Tibial nerve (tissue), 4 donors: ENCODE data around the gene FAM193A. TPM values are rescaled to one million over a fixed set of nuclear protein-coding genes. Genes with fewer than 3 reads are reported as not detected.

ENCODE experiments used
- DNase-seq, 2 donors: peaks; one replicate each; pipeline ENCODE4 v3.0.0-alpha.2; 2019; ENCODE audit warnings: low spot score in 2 of 2
- H3K27ac ChIP-seq, 4 donors: fragments of 200-600 bp; sonication (generic) in 3 of 4; one replicate each; pipeline ENCODE4 v1.5.1; 2017 to 2019; ENCODE audit warnings: mild to moderate bottlenecking in 1 of 4
- H3K27me3 ChIP-seq, 2 donors: fragments of 200-600 bp; sonication (generic) in 1 of 2; one replicate each; pipeline versions ENCODE4 v1.5.1 to v1.6.0; 2017 to 2019
- H3K36me3 ChIP-seq, 3 donors: fragments of 200-600 bp; sonication (generic); one replicate each; pipeline ENCODE4 v1.5.1; 2018 to 2019
- H3K4me1 ChIP-seq, 4 donors: fragments of 200-600 bp; sonication (generic) in 3 of 4; one replicate each; pipeline ENCODE4 v1.5.1; 2017 to 2019
- H3K4me3 ChIP-seq, 4 donors: fragments of 200-600 bp; sonication (generic) in 3 of 4; one replicate each; pipeline ENCODE4 v1.5.1; 2017 to 2019; ENCODE audit warnings: mild to moderate bottlenecking in 1 of 4, moderate library complexity in 1 of 4
- H3K9me3 ChIP-seq, 4 donors: fragments of 200-600 bp; sonication (generic) in 3 of 4; one replicate each; pipeline ENCODE4 v1.5.1; 2017 to 2019
- CTCF ChIP-seq, 5 experiments: fragments of 200-600 bp in 3 of 5; fragments of 450-650 bp in 2 of 5; sonication (generic) in 3 of 5; IDR thresholded peaks; one replicate each; pipeline ENCODE4 v1.5.1; 2016 to 2019; ENCODE audit warnings: antibody characterized with exemption in 5 of 5, mild to moderate bottlenecking in 3 of 5, moderate library complexity in 2 of 5
- EP300 ChIP-seq, 2 donors: sonication (generic); formaldehyde crosslinking; IDR thresholded peaks; one replicate each; pipeline ENCODE4 v1.6.1; 2017; ENCODE audit warnings: antibody characterized with exemption in 2 of 2, mild to moderate bottlenecking in 1 of 2
- POLR2A ChIP-seq, 2 donors: fragments of 450-650 bp; IDR thresholded peaks; one replicate each; pipeline ENCODE4 v1.6.1; 2017; ENCODE audit warnings: antibody characterized with exemption in 2 of 2, mild to moderate bottlenecking in 2 of 2, moderate library complexity in 2 of 2
- WGBS, 2 donors: methylation state at CpG; one replicate each; pipeline ENCODE4 v1.1.5; 2018; 5-methylcytosine and 5-hydroxymethylcytosine counted together
- total RNA-seq, 4 donors: library from RNA; depleted of rRNA; stranded (reverse); fragments of >200 nt; gene quantifications; one replicate each; pipeline ENCODE4 v1.1.0, GENCODE V29; 2016

The FAM193A gene
- total RNA-seq: 10 to 100 TPM; 28.6 to 54.6 (median 36.0) TPM

GRCh38 chr4:2536193-2537010 is at the start of gene FAM193A:
Gene FAM193A, plus strand, starts transcription at chr4:2536647. Its CDS starts 269 bp downstream, at chr4:2536916.
- WGBS, 2 donors: 0 to 1% methylated on average over 25 to 28 of the region's 106 CpGs
- Histone ChIP-seq H3K27ac (peak within 1 kb of the TSS; percentile 85 to 98 (median 97)), H3K27me3 (no peaks in the 10 kb centered on the region), H3K4me3 (peak within 1 kb of the TSS; percentile 70 to 99 (median 83)), H3K4me1 (peaks cover 0 to 44% (median 15%) of the 10 kb centered on the region in 4 donors), H3K9me3 (no peaks in the 10 kb centered on the region), H3K36me3 (no peaks in the 10 kb centered on the region)
- peak; percentile 90 to 94 for DNase-seq
- TF ChIP-seq EP300 (IDR thresholded peaks at IDR 0.05) (peak in 1 of 2 donors; percentile 76), POLR2A (IDR thresholded peaks at IDR 0.05) (peak in 1 of 2 donors; percentile 74), CTCF (IDR thresholded peaks at IDR 0.05) (peak in 2 of 5 experiments; percentile 12 to 35)

- no peak for DNase-seq
- Histone ChIP-seq H3K27me3 (no peaks in the 10 kb centered on the region), H3K4me3 (no peak overlapping the region), H3K9me3 (no peaks in the 10 kb centered on the region), H3K27ac (no peak overlapping the region), H3K36me3 (peaks cover 0 to 30% (median 18%) of the 10 kb centered on the region in 3 donors), H3K4me1 (peaks cover 0 to 75% (median 49%) of the 10 kb centered on the region in 4 donors)
- whole genome bisulfite sequencing, 2 donors: 93 to 94% methylated on average over 6 of the region's 6 CpGs
- no peak for TF ChIP-seq CTCF (IDR thresholded peaks at IDR 0.05)
- TF ChIP-seq EP300 (IDR thresholded peaks at IDR 0.05): no peak
- no peak for TF ChIP-seq POLR2A (IDR thresholded peaks at IDR 0.05)
Measured at GRCh38 chr4:2486981-2487380, 49.5 kb upstream of the FAM193A start.

GRCh38 chr4:2487632-2488031 is 48.8 kb upstream of the FAM193A start:
- Histone ChIP-seq H3K36me3 (peaks cover 0 to 37% (median 18%) of the 10 kb centered on the region in 3 donors), H3K27ac (no peak overlapping the region), H3K27me3 (no peaks in the 10 kb centered on the region), H3K9me3 (no peaks in the 10 kb centered on the region), H3K4me3 (no peak overlapping the region), H3K4me1 (peaks cover 0 to 74% (median 43%) of the 10 kb centered on the region in 4 donors)
- TF ChIP-seq CTCF (IDR thresholded peaks at IDR 0.05): no peak
- no peak for TF ChIP-seq POLR2A (IDR thresholded peaks at IDR 0.05)
- TF ChIP-seq EP300 (IDR thresholded peaks at IDR 0.05): no peak
- DNase-seq: no peak
- WGBS, 2 donors: 58 to 73% methylated on average over 6 of the region's 6 CpGs

- TF ChIP-seq POLR2A (IDR thresholded peaks at IDR 0.05) (no peak), CTCF (IDR thresholded peaks at IDR 0.05) (no peak), EP300 (IDR thresholded peaks at IDR 0.05) (no peak)
- Histone ChIP-seq H3K36me3 (peaks cover 0 to 53% (median 18%) of the 10 kb centered on the region in 3 donors), H3K27me3 (no peaks in the 10 kb centered on the region), H3K4me1 (peaks cover 0 to 63% (median 30%) of the 10 kb centered on the region in 4 donors), H3K27ac (peak overlapping the region in 1 of 4 donors; percentile 9), H3K9me3 (no peaks in the 10 kb centered on the region), H3K4me3 (no peak overlapping the region)
- WGBS, 2 donors: 93 to 95% methylated on average over 19 to 20 of the region's 20 CpGs
- DNase-seq: no peak
Measured at GRCh38 chr4:2489081-2489805, 47.2 kb upstream of the FAM193A start.
